Adrenal gland (tissue), 5 donors: Measurements from ENCODE around the gene PPP5C.

Source experiments
- CTCF ChIP-seq, 6 experiments: fragments of 450-650 bp in 4 of 6; fragments of 200-600 bp in 2 of 6; sonication (generic) in 1 of 6; IDR thresholded peaks; 1 replicate in 5 of 6; 2 replicates in 1 of 6; pipeline versions ENCODE4 v1.5.1 to v1.8.0; 2016 to 2021; ENCODE audit warnings: antibody characterized with exemption in 6 of 6, mild to moderate bottlenecking in 2 of 6, moderate library complexity in 1 of 6
- POLR2A ChIP-seq, 2 donors: fragments of 450-650 bp; IDR thresholded peaks; one replicate each; pipeline ENCODE4 v1.6.1; 2017; ENCODE audit warnings: antibody characterized with exemption in 2 of 2, mild to moderate bottlenecking in 2 of 2, moderate library complexity in 1 of 2
- donor health status: DM: no; HTN: no; CAD: no.

- TF ChIP-seq CTCF (IDR thresholded peaks at IDR 0.05), result no peak
- TF ChIP-seq POLR2A (IDR thresholded peaks at IDR 0.05), result no peak
Measured at GRCh38 chr19:46376241-46377153, 29.6 kb downstream of the PPP5C start.
